Measurements from ENCODE around the gene TDRD10.

DNA sequence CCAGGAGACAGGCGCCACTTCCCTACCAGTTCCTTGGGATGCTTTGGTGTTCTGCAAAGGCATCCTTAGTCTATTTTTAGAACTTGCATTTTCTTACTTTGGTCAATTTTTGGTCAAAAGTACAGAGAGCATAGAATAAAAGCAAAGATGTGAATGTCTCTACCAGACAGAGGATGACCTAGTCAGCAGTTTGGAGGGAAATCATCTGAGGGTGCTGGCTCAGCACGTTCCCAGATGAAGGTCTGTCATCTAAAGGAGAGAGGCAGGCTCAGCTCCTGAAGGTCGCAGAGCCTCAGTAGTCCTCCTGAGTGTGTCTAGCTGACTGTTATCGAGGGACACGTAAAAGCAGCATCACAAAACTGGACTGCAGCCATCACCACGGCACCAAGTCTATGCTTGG is 80.9 kb downstream of the TDRD10 start:
- TF ChIP-seq, protein P1, sequence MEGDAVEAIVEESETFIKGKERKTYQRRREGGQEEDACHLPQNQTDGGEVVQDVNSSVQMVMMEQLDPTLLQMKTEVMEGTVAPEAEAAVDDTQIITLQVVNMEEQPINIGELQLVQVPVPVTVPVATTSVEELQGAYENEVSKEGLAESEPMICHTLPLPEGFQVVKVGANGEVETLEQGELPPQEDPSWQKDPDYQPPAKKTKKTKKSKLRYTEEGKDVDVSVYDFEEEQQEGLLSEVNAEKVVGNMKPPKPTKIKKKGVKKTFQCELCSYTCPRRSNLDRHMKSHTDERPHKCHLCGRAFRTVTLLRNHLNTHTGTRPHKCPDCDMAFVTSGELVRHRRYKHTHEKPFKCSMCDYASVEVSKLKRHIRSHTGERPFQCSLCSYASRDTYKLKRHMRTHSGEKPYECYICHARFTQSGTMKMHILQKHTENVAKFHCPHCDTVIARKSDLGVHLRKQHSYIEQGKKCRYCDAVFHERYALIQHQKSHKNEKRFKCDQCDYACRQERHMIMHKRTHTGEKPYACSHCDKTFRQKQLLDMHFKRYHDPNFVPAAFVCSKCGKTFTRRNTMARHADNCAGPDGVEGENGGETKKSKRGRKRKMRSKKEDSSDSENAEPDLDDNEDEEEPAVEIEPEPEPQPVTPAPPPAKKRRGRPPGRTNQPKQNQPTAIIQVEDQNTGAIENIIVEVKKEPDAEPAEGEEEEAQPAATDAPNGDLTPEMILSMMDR (IDR thresholded peaks at IDR 0.05) = no peak
- TF ChIP-seq POLR2A (IDR thresholded peaks at IDR 0.05) = no peak

Data from lower leg skin (tissue), 3 donors.